ENCODE results near the gene OLFML2B. TPM values are rescaled to one million over a fixed set of nuclear protein-coding genes. Genes with fewer than 3 reads are reported as not detected.

OLFML2B gene
- total RNA-seq, 1 donor from 2014 or later: 0.85 TPM

- Mint-ChIP-seq H3K36me3 (ENCODE audit: low read depth, unreplicated experiment) (no peaks in the 10 kb centered on the region), H3K27ac (ENCODE audit: unreplicated experiment) (no peak overlapping the region), H3K4me3 (ENCODE audit: unreplicated experiment) (no peak overlapping the region), H3K27me3 (ENCODE audit: unreplicated experiment) (peaks cover 5% of the 10 kb centered on the region), H3K9me3 (ENCODE audit: unreplicated experiment) (no peaks in the 10 kb centered on the region), H3K4me1 (ENCODE audit: unreplicated experiment) (no peaks in the 10 kb centered on the region)
- no peak for DNase-seq (ENCODE audit: low spot score)
- TF ChIP-seq, protein P1, sequence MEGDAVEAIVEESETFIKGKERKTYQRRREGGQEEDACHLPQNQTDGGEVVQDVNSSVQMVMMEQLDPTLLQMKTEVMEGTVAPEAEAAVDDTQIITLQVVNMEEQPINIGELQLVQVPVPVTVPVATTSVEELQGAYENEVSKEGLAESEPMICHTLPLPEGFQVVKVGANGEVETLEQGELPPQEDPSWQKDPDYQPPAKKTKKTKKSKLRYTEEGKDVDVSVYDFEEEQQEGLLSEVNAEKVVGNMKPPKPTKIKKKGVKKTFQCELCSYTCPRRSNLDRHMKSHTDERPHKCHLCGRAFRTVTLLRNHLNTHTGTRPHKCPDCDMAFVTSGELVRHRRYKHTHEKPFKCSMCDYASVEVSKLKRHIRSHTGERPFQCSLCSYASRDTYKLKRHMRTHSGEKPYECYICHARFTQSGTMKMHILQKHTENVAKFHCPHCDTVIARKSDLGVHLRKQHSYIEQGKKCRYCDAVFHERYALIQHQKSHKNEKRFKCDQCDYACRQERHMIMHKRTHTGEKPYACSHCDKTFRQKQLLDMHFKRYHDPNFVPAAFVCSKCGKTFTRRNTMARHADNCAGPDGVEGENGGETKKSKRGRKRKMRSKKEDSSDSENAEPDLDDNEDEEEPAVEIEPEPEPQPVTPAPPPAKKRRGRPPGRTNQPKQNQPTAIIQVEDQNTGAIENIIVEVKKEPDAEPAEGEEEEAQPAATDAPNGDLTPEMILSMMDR (IDR thresholded peaks at IDR 0.05; ENCODE audit: unreplicated experiment): no peak
Observed at GRCh38 chr1:162030759-162031280, 7.2 kb upstream of the OLFML2B start.

DNA sequence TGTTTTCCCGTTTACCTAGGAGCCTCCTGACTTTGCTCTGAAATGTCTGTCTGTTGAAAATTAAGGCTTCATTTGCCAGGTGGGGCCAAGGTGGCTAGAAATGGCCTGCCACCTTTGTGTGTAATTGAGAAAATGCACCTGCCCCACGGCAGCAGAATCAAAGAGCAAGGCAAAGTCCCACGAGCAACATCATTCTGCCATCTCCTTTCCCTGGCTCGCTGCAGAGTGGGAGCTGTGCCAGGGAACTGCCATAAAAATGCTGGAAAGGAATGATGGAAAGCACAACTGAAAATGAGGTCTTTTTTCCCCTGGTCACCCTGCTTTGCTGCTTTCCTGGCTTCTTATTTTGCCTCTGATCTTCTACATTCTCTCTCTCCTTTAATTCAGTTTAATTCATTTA is 5.5 kb upstream of the OLFML2B start:
- Mint-ChIP-seq H3K4me3 (ENCODE audit: unreplicated experiment) (no peak overlapping the region), H3K36me3 (ENCODE audit: low read depth, unreplicated experiment) (peaks cover 4% of the 10 kb centered on the region), H3K27me3 (ENCODE audit: unreplicated experiment) (peaks cover 3% of the 10 kb centered on the region), H3K4me1 (ENCODE audit: unreplicated experiment) (peaks cover 4% of the 10 kb centered on the region), H3K9me3 (ENCODE audit: unreplicated experiment) (no peaks in the 10 kb centered on the region), H3K27ac (ENCODE audit: unreplicated experiment) (no peak overlapping the region)
- TF ChIP-seq, protein P1 (IDR thresholded peaks at IDR 0.05; ENCODE audit: unreplicated experiment): no peak
- no peak for DNase-seq (ENCODE audit: low spot score)

DNA sequence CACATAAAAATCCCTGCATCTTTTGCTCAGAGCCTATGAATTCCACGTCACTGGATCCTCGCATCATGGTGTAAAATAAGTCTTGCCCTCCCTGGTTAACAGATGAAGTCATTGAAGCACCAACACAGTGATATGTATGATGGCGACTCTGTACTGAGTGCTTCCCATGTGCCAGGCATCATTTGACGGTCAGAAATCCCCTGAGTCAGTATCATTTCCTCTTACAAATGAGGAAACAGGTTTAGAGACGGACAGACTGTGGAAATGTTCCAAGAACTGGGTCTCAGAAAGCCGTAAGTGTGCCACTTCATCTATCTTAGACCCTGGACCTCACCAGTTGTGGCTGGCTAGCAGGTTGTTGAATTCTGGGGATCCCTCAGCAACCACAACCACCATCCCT is 5.1 kb upstream of the OLFML2B start:
- H3K27ac Mint-ChIP-seq (ENCODE audit: unreplicated experiment): no peak overlapping the region
- H3K4me1 Mint-ChIP-seq (ENCODE audit: unreplicated experiment): peaks cover 4% of the 10 kb centered on the region
- peaks cover 4% of the 10 kb centered on the region for H3K27me3 Mint-ChIP-seq (ENCODE audit: unreplicated experiment)
- no peak for DNase-seq (ENCODE audit: low spot score)
- H3K4me3 Mint-ChIP-seq (ENCODE audit: unreplicated experiment): no peak overlapping the region
- H3K9me3 Mint-ChIP-seq (ENCODE audit: unreplicated experiment): no peaks in the 10 kb centered on the region
- H3K36me3 Mint-ChIP-seq (ENCODE audit: low read depth, unreplicated experiment): peaks cover 4% of the 10 kb centered on the region
- TF ChIP-seq, protein P1 (IDR thresholded peaks at IDR 0.05; ENCODE audit: unreplicated experiment): no peak

- Mint-ChIP-seq H3K4me1 (ENCODE audit: unreplicated experiment) (peaks cover 4% of the 10 kb centered on the region), H3K9me3 (ENCODE audit: unreplicated experiment) (no peaks in the 10 kb centered on the region), H3K36me3 (ENCODE audit: low read depth, unreplicated experiment) (peaks cover 4% of the 10 kb centered on the region), H3K27me3 (ENCODE audit: unreplicated experiment) (peaks cover 8% of the 10 kb centered on the region), H3K4me3 (ENCODE audit: unreplicated experiment) (no peak overlapping the region), H3K27ac (ENCODE audit: unreplicated experiment) (no peak overlapping the region)
- TF ChIP-seq, protein P1 (IDR thresholded peaks at IDR 0.05; ENCODE audit: unreplicated experiment): no peak
- no peak for DNase-seq (ENCODE audit: low spot score)
Observed at GRCh38 chr1:162026881-162027280, 3.2 kb upstream of the OLFML2B start.

DNA sequence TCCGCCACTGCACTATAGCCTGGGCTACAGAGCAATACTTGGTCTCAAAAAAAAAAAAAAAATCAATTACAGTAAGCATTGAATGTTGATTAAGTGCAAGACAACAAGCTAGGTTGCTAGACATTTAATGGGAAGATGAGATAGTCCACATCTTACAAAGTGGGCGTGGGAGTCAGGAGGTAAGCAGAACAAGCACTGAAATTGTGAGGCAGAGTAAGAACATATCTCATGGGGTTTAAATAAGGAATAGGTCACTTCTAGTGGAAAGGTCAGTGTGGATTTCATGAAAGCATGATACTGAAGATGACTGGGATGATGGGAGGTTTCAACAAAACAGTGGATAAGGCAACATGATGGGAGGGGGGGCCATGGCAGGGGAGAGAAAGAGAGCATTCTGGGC is 1.9 kb upstream of the OLFML2B start:
- DNase-seq (ENCODE audit: low spot score): no peak
- Mint-ChIP-seq H3K4me3 (ENCODE audit: unreplicated experiment) (no peak overlapping the region), H3K27ac (ENCODE audit: unreplicated experiment) (no peak overlapping the region), H3K27me3 (ENCODE audit: unreplicated experiment) (peaks cover 8% of the 10 kb centered on the region), H3K9me3 (ENCODE audit: unreplicated experiment) (no peaks in the 10 kb centered on the region), H3K36me3 (ENCODE audit: low read depth, unreplicated experiment) (peaks cover 4% of the 10 kb centered on the region), H3K4me1 (ENCODE audit: unreplicated experiment) (peaks cover 7% of the 10 kb centered on the region)
- TF ChIP-seq, protein P1 (IDR thresholded peaks at IDR 0.05; ENCODE audit: unreplicated experiment): no peak

Measured in endothelial cell (in vitro differentiated cells).